ENCODE data around the gene PJA2.

PJA2 gene

DNA sequence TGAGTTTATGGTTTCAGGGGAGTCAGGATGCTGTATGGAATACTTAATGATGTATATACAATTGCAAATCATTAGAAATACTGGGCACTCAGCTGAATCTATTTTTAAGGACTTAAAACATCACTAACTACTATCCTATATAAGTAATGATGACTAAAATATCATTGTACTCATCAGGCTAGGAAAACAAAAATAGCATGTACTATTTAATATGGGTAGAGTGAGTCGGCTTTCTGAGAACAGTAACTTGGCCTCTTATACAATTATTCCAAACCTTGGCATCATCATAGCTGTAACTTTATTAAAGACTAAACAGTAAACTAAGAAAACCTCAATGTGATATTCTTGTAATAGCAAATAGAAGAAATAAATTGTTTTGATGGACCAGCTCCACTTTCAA, 94.5 kb downstream of the PJA2 start:
- no peak for DNase-seq (ENCODE audit: low read depth)
- no peak overlapping the region for H3K4me3 ChIP-seq (ENCODE audit: low read depth, low read length)
- TF ChIP-seq, protein P1, sequence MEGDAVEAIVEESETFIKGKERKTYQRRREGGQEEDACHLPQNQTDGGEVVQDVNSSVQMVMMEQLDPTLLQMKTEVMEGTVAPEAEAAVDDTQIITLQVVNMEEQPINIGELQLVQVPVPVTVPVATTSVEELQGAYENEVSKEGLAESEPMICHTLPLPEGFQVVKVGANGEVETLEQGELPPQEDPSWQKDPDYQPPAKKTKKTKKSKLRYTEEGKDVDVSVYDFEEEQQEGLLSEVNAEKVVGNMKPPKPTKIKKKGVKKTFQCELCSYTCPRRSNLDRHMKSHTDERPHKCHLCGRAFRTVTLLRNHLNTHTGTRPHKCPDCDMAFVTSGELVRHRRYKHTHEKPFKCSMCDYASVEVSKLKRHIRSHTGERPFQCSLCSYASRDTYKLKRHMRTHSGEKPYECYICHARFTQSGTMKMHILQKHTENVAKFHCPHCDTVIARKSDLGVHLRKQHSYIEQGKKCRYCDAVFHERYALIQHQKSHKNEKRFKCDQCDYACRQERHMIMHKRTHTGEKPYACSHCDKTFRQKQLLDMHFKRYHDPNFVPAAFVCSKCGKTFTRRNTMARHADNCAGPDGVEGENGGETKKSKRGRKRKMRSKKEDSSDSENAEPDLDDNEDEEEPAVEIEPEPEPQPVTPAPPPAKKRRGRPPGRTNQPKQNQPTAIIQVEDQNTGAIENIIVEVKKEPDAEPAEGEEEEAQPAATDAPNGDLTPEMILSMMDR (IDR thresholded peaks at IDR 0.05; ENCODE audit: insufficient read depth, low read depth, low read length, missing control alignments): no peak

DNA sequence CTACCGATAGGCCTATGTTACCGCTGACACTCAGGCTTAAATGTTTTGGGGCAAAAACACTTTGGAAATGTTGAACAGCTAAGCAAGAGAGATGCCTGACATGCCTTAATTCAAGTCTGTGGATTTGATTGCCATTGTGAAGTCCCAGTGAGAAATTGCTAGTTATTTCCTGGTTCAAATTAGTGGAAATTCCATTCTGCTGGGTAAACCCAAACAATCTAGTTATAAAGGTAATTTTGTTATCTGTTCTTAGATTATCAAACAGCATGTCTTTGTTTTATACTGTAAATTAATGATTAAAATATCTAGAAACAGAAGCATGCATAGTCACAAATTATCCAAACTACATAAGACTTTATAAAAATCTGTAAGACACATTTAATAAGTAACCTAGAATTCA, 96.6 kb downstream of the PJA2 start:
- TF ChIP-seq, protein P1 (IDR thresholded peaks at IDR 0.05; ENCODE audit: insufficient read depth, low read depth, low read length, missing control alignments): no peak
- no peak for DNase-seq (ENCODE audit: low read depth)
- no peak overlapping the region for H3K4me3 ChIP-seq (ENCODE audit: low read depth, low read length)

GRCh38 chr5:109312695-109313094, 97.1 kb downstream of the PJA2 start:
- TF ChIP-seq, protein P1 (IDR thresholded peaks at IDR 0.05; ENCODE audit: insufficient read depth, low read depth, low read length, missing control alignments): no peak
- DNase-seq (ENCODE audit: low read depth): no peak

DNA sequence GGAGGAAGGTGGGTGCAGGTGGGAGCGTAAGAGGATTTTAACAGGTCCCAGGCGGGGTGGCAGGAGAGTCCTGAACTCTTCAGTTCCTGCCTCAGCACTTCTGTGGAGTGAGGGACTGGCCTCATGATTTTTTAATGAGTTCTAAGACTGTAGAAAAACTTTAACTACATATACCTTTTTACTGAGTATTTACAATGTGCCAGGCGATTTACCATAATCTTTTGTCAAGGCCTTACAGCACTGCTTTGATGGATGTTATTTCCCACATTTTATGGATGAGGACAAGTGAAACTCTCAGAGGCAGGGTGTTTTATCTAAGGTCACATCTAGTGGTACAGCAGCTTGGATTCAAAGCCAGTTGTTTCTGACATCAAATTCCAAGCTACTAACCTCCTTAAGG, 99.5 kb downstream of the PJA2 start:
- no peak overlapping the region for H3K4me3 ChIP-seq (ENCODE audit: low read depth, low read length)
- no peak for DNase-seq (ENCODE audit: low read depth)
- TF ChIP-seq, protein P1 (IDR thresholded peaks at IDR 0.05; ENCODE audit: insufficient read depth, low read depth, low read length, missing control alignments): no peak

More at GRCh38 chr5:109312695-109313094, 97.1 kb downstream of the PJA2 start:
- H3K4me3 ChIP-seq (ENCODE audit: low read depth, low read length): no peak overlapping the region

DNA sequence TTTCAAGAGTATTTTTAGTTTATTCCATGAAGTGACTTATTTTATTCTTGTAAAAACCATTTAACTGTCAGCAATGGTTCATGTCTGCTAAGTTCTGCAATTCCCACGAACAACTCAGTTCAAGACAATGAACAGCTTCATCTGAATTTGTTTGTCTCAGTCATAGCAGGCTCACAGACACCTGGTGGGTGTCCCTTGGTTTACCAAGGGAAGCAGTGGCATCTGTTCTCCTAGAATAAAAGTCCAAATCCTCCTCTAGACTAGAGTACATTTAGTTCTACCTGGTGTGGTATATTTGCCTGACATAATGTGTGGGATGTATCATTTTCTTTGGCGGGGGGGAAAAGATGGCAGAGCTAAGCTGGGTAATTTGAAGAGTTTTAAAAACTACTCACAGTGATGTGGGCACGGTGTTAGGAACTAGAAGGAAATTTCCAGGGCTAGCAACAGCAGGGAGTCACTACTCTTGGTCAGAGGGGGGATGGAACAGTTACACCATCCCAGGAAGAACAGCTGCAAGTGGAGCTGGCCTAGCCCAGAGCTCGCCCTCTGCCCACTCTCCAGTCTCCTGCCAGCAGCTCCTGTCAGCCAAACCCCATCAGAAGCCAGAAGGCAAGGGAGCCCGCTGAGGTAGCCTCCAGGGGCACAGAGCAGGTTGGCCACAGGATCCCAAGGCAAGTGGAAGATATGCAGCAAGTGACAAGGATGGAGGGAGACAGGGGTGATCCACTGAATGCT, 100.3 kb downstream of the PJA2 start:
- no peak overlapping the region for H3K4me3 ChIP-seq (ENCODE audit: low read depth, low read length)
- TF ChIP-seq, protein P1 (IDR thresholded peaks at IDR 0.05; ENCODE audit: insufficient read depth, low read depth, low read length, missing control alignments): no peak
- DNase-seq (ENCODE audit: low read depth): no peak

GRCh38 chr5:109307951-109308350, 101.8 kb downstream of the PJA2 start:
- no peak for DNase-seq (ENCODE audit: low read depth)
- TF ChIP-seq, protein P1 (IDR thresholded peaks at IDR 0.05; ENCODE audit: insufficient read depth, low read depth, low read length, missing control alignments): no peak
- H3K4me3 ChIP-seq (ENCODE audit: low read depth, low read length): no peak overlapping the region

- H3K4me3 ChIP-seq (ENCODE audit: low read depth, low read length): no peak overlapping the region
- no peak for DNase-seq (ENCODE audit: low read depth)
Measured at GRCh38 chr5:109307456-109307855, 102.3 kb downstream of the PJA2 start.

More at GRCh38 chr5:109307456-109307855, 102.3 kb downstream of the PJA2 start:
- TF ChIP-seq, protein P1 (IDR thresholded peaks at IDR 0.05; ENCODE audit: insufficient read depth, low read depth, low read length, missing control alignments): no peak

Measured in GM12865 (cell line).